Stimulated activated CD8-positive, alpha-beta memory T cell treated with anti-CD3 and anti-CD28 coated beads, Interleukin-15, amount 100 ng/mL, for 24 hours (primary cell): ENCODE results near the gene S100A7A.

Experiments used
- DNase-seq: peaks from one replicate; pipeline ENCODE4 v3.0.0-alpha.2; 2020; ENCODE audit warnings: low read depth

Gene S100A7A

DNA sequence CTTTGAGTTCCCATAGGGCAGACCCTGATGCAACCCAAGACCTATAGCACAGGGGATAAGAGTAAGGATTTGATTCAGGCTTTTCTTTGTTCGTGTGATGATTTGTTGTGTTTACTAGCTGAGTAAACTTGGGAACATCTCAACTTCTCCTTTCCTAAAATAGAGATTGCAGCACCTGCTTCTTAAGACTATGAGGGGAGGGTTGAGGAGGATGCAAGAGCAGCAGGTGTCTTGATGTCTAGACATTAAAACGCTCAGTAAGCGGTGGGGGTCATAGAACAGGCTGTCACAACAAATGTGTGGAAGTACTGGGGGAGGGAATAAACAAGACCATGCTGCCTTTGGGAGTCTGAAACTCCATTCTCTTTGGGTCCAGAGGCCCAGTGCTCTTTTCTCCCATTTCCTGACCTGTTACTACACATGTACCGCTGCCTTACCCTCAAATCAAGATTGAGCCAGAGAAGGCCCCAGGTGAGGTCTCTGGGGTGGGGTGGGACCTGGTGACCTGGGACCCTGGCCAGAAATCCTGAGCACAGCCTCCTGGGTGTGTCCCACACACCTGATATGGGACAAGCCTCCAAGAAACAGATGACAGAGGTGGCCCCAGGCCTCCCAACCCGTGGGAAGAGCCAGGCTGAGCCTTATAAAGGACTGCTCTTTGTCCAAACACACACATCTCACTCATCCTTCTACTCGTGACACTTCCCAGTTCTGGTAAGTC, at the start of gene S100A7A:
TSS of gene S100A7A (plus strand) at position 671 of the 721 bp plus-strand sequence. CDS start 1,563 bp downstream, outside the sequence.
- no peak for DNase-seq

DNA sequence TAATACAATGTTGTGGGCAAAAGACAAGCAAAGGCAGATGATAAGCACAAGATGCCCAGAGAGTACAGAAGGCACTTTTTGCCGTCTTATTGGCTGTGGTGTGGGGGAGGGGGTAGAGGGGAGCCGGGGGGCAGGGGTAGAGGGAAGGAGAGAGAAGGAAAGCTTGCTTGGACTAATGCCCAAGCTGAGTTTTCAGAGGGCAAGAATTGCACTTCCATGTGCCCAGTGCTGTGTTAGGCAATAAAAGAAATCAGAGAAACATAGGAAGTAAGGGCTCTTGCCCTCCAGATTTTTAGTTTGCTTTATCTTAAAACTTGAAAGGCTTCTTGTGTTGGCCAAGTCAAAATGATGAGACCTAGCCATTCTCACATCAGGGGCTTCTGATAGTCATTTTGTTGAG, 49.2 kb upstream of the S100A7A start:
- DNase-seq: no peak

DNA sequence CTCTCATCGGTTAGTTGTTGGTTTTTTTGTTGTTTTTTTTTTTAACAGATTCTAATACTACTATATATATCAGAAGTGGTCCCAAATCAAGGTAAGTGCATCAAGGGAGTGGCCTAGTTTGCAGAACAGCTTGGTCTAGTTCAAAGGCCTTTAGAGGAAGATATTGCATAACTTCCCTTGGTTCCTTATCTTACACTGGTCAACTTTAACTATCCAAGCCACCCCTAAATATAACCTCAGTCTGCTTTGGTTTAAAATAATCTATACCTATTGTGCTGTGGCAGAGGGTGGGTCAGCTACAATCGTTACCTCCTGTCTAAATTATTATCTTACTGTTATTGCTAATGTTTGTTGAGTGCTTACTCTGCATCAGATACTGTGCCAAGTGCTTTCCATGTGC, 47.8 kb upstream of the S100A7A start:
- no peak for DNase-seq

DNA sequence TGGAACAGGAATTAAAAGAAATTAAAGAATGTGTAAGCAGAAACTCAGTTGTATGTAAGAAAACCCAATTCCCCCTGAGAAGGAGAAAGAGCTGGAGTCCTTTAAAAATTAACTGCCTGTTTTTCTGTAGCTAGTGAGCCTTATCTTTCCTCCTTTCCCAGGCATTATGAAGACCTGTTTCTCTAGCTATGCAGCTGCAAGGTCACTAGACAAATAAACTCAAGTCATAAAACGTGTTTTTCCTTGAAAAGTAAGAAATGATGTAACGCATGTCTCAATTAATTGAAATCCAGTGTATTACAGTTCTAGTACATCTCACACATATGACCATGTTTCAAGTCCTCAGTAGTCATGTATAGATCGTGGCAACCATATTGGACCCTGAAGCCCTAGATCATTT, 46.2 kb upstream of the S100A7A start:
- no peak for DNase-seq

DNA sequence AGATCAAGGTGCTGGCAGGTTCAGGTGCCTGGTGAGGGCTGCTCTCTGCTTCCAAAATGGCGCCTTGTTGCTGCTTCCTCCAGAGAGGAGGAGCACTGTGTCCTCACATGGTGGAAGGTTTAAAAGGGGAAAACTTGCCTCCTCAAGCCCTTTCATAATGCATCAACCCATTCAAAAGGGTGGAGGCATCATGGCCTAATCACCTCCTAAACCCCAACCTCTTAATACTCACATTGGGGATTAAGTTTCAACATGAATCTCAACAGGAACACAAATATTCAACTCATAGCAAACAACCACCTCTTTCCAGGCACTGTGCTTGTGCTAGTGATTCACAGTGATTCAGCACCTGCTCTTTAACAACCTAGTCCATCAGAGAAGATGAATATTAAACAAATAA, 45.1 kb upstream of the S100A7A start:
- DNase-seq: no peak

DNA sequence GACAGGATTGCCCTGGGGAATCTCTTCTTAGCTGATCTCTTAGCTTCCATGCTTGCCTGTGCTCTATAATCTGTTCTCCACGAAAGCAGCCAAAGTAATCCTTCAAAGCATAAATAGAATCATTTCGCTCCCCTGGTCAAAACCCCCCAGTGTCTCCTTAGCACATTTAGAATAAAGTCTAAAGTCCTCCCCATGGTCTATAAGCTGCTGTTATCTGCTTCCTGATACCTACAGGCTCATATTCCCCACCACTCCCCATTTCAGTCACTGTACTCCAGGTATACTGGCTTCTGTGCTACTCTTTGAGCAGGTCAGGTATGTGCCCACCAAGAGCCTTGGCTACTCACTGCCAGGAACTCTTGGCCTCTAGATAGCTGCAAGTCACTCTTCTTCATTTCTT, 43.7 kb upstream of the S100A7A start:
- no peak for DNase-seq

DNA sequence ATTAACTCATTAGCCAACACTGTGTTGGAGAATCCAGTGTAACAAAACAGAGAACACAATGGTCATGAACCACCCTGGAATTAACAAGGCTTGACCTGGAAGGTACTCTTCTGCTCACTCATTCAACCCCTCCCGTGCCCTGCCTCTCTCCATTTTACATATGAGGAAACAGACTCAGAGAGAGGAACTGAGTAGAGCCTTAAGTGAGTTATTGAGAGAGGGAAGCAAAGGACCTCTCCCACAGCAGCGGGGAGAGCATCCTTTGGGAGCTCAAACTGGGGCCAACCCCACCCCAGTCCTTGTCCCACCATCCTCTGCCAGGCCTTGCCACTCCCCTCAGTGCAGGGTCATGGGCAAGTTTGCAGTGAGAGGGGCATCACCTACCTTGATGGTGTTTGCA, 42.2 kb upstream of the S100A7A start:
- no peak for DNase-seq

DNA sequence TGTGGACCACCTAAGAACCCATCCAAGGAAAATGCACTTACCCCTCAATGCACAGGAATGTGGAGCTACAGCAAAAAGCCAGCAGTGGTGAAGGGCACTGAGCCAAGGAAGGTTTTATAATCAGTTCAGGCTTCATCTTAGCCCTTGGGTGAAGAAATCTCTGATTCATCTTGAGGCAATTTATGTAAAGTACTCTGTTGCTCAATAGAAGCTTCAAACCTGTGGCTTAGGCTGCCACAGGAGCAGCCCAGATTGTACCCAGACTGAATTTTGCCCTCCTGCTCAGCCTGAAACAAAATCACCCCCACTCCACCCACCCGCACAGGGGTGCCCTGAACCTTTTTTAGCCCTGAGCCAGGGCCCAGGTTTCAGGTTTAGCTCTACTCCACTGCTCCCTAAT, 40.8 kb upstream of the S100A7A start, which contains the start of gene S100A12:
TSS of gene S100A12 (minus strand) at position 111 of the 400 bp plus-strand sequence. CDS start 1,029 bp downstream, outside the sequence.
- DNase-seq: no peak

DNA sequence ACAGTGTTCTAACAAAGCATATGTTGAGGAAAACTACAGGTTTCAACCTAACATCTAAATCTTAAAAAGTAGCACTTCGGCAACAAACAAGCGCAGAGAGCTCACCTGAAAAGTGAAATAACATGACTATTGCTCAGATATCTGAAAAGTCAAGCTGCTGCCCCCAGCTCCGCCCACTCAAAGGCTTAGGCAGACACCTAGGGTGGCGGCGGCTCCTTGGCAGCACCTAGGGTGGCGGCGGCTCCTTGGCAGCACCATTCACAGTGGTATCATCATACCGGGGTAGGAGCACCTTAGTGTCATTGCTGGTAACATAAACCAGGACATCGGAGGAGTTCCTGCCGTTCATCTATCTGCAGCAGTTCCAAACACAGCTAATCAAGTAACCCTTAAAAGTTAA, 36.7 kb upstream of the S100A7A start:
- DNase-seq: no peak

DNA sequence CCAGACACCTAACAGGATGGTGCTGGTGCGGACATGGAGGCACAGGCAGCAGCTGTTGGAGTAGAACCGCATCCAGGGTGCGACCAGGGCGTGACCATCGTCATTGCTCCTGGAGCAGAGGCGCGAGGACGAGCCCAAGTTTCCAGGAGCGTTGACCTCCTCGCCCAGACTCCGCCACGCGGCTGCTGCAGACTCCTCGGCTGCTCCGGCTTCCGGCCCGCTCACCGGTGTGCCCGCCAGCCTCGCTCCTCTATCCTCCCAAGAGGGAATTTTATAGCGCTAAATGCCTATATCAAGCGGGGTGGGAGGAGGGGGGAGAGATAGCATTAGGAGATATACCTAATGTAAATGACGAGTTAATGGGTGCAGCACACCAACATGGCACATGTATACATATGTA, 35.6 kb upstream of the S100A7A start:
- DNase-seq: no peak

DNA sequence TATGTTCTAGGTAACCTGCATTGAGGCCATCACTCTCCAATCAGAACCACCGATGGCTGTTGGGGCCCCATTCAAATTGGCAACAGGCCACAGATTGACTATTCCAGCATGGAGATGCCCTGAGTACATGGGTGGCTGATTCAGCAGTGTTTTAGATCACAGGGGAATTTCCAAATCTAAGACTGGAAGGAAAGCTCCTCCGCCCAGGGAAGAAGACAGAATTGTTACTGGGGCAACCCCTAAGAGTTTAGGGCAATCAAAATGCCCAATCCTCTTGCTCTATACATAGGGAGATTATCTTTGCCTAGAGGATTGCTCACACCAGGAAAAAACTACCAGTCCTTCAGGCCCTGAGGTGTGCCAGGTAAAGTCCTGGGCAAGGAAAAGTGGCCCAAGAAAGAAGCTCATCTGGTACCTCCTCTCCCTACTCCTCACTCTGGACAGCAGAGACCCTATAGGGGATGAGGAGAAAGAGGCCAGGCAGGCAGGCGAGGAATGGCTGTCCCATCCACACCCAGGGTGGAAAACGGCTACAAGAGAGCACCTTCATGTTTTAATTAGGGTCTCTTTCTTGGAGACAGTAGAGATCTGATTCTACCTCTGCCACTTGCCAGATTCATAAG, 31.3 kb upstream of the S100A7A start:
- no peak for DNase-seq

DNA sequence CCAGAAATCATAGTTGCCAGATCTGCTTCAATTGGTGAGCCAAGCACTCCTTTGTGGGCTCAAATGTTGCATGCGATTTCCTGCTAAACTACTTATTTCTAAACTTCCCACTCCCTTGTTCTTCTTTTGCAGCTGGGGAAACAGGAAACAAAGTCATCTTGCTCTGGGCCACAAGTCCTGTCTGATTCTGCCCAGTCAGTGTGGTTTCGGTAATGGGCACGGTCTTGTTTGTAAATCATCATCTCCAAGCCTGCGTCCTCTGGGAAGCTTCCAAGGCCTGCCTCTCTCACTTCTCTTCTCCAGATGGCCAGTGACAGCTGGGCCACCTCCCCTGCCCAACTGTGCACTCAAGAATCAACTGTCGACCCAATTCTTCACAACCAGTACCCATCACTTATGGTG, 29.8 kb upstream of the S100A7A start:
- no peak for DNase-seq

DNA sequence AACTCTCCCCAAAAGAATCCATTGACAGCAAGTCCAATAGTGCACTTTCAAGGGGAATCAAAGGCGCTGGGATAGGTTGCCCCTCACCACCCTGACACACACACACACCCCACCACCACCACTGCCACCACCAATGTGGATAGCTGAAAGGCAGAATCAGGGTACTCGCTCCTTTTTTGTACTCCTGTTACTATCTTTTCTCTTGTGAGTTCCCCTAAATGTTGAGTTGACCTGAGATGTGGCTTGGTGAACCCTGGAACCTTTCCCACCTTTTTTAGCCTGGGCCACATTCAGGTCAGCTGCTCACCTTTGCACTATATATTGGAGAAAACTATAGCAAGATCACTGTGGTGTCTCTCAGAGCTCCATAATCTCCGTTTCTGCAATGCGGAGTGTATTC, 29.3 kb upstream of the S100A7A start:
- no peak for DNase-seq

DNA sequence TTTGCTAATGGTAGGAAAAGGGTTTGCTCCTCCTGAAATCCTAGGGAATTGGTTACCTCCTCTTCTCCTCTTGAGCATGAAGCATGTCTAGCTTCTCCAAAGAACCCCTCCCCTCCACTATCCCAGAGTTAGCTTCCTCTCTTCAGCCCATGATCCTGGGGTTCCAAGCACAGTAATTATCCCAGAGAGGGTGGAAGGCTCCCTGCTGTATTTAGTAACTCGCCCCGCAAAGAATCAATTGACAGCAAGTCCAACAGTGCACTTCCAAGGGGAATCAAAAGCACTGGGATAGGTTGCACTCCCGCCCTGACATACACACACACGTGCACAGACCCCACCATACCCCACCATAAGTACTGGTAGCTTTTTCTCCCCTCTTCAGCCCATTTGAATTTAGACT, 28.5 kb upstream of the S100A7A start:
- DNase-seq: no peak

DNA sequence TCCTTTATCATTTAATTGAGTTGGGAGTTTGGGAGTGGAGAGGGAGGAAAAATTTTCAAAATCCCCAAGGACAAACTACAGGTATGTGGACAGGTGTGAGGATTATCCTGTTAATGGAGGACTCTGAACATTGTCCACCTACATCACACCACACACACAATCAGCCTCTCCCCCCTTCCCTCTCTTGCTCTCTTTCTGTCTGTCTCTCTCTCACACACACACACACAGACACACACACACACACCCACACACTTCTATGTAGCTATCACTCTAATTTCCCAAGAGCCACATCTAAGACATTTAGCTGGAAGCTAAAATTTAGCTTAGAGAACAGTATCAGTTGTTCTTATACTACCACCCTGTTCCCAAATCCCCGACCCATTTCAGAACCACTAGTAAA, 26.9 kb upstream of the S100A7A start:
- DNase-seq: no peak

DNA sequence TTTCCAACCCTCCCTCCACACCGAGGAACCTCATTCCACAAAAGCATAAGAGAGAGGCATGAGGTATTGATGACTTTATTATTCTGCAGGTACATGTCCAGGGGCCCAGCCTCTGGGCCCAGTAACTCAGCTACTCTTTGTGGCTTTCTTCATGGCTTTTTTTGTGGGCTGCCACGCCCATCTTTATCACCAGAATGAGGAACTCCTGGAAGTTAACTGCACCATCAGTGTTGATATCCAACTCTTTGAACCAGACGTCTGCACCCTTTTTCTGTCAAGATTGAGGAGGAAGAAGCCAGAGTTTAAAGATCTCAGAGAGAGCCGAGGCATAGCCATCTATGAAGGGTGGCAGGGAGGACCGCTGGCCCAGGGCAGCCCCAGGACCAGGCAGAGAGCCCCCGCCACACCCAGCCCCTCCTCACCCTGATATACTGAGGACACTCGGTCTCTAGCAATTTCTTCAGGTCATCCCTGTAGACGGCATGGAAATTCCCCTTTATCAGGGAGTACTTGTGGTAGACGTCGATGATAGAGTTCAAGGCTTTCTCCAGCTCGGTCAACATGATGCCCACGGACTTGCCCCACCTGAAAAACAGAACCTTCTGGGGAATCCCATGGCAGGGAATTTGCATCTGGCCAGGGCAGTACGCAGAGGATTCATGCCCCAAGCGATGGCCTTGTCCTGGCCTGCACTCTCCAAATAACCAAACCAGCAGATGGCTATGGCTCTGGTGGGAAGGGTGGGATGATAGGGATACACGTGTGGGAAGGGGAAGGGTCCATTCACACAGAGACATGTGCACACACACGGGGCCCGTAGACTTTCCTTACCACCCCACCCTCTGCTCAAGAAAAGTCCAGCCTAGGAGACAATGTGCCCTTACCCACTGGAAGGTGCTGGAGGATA, 26.1 kb upstream of the S100A7A start:
- DNase-seq: no peak

DNA sequence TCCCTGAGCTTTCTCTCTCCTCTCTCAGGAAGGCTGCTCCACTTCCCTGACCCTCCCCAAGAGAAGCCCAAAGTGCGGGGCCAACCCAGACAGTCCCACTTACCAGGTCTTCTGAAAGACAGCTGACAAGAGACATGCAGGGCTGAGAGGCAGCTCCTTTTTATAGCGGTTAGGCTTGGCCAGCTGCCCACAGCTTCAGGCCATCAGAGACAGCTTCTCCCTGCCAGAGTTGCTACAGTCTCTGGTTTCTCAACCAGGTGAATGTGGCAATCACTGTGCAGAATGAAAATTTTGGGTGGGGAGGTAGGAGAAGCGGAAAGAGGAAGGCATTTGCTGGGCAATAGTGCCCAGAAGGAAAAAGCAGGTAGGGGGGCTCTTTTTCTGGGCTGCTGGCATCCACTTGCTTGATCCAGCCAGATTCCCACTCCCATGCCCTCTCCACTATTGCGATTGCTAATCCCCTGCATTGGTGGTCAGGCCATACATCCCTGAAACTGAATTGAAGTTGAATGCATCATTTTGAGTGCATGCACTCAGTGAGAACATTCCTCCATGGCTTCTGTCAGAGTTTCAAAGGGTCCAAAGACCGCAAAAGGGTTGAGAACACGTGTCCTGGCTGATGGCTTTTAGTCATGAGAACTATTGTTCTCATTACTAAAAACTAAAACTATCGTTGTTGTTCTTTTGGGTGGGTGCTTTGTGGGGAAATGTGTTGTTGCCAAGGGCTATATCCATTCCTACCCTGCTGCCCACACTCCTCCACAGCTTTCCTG, 25.2 kb upstream of the S100A7A start, which contains the start of gene S100A8:
TSS of gene S100A8 (minus strand) at position 136 of the 773 bp plus-strand sequence. CDS start 538 bp downstream, outside the sequence.
- DNase-seq: no peak

DNA sequence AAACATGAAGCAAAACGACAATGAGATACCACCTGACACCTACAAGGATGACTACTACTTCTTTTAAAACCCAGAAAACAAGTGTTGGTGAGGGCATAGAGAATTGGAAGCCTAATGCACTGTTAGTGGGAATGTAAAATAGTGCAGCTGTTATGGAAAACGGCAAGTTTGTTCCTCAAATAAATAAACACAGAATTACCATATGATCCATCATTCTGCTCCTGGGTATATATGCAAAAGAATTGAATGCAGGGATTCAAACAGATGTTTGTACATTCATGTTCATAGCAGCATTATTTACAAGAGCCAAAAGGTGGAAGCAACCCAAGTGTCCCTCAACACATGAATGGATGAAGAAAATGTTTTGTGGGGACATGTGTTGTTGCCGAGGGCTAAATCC, 24.1 kb upstream of the S100A7A start:
- DNase-seq: no peak

DNA sequence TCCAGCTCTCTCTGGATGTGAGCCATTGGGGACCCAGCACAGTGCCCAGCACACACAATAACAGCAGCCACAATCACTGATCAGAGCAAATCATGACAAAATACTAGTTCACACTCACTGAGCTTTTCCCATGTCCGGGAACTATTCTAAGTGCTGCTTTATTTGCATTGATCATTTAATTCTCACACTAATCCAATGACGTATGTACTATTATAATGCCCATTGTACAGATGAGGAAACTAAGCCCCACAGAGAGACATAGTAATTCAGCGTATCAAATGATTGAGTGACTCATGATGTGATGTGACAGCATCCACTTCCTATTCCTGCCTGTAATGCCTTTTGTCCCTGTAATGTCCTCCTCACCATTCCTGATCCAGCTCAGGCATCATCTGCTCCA, 23.5 kb upstream of the S100A7A start:
- no peak for DNase-seq

DNA sequence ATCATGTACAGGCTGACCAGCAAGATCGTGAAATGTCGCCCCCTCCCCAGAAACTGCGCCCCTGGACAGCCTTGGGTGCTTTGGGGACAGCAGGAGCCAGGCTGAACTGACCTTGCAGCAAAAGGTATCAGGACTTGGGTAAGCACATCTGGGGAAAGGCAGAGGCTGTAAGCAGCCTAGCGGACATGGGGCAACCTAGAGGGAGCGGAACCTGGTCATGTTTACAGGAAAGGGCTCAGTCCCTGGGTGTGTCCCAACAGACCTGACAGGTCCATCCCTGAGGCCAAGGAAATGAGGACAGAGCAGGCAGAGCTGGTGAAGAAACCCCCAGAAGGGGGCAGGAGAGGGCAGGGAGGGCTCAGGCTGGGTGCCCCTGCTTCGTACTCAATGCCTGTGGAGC, 22.4 kb upstream of the S100A7A start:
- DNase-seq: no peak

DNA sequence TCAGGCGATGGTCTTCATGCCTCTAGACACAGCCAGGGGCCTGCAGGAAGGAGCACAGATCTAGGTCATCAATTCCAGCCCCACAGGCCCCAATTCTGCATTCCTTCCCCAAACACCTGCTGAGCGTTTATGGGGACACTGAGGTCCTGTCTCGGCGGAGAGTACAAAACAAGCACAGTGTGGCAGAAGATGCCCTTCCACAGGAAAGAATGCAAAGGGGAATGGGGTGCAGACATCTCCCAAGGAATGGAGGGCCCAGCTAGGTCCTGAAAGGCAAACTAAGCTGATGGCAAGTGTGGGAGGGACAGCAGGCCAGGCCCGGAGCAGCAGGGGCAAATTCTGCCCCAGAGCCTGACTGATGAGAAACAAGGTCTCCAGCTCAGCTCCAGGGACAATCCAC, 21.9 kb upstream of the S100A7A start:
- no peak for DNase-seq

DNA sequence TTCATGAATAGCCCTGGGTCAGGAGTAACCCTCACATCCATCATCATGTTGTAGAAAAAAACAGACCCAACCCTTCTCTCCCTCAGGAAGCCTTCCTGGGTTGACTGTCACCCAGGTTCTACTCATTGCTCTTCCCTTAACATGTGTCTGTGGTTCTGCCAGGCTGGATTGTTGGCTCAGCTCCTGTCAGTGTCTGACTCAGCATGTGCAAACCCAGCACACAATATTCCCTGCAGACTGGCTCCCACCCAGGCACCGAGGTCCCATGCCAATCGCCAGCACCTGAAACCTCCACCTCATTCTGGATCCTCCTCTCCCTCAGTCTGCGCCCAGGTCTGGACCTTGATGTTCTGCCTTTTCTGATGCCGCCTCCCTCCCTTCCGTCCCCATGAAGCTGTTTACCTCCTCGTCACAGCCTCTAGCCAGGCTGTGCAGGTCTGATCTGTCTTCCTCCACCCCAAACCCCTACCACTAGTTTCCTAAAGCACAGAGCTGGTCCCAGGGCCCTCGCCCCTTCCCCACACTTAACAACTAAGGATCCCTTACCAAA, 21.1 kb upstream of the S100A7A start:
- DNase-seq: no peak
